Naive thymus-derived CD4-positive, alpha-beta T cell (primary cell): Measurements from ENCODE around the gene CTR9. TPM values are rescaled to one million over a fixed set of nuclear protein-coding genes. Genes with fewer than 3 reads are reported as not detected.

Experiments used
- polyA plus RNA-seq, 2 donors: library from polyadenylated mRNA; unstranded; fragments of 300-500 nt; fragmentation: Illumina TruSeq; gene quantifications; one replicate each; pipeline ENCODE4 v1.2.3, GENCODE V29; 2021
- total RNA-seq, 6 experiments: library from RNA in 5 of 6; stranded (reverse) in 5 of 6; gene quantifications; 1 replicate in 5 of 6; 2 replicates in 1 of 6; pipeline ENCODE4 v1.2.3 and lab custom pipeline; 2021 to 2026

CTR9 gene
- total and polyA plus RNA-seq, 7 experiments from 2014 or later, result 23.8 to 70.3 (median 51.7) TPM

Other genes starting within 250 kb of the CTR9 start
- 10 to 100 TPM; 11.9 to 22.7 (median 17.3) TPM for gene RNF141, start 210.1 kb upstream of the CTR9 start, total RNA-seq
- gene RNF141, start 210.1 kb upstream of the CTR9 start, polyA plus RNA-seq, result 10 to 100 TPM; 15.5 to 26.6 TPM
- gene LYVE1, start 182.6 kb upstream of the CTR9 start, total RNA-seq, result not detected
- gene LYVE1, start 182.6 kb upstream of the CTR9 start, polyA plus RNA-seq, result not detected
- 1 to 10 TPM in 1 of 5 experiments, under 1 TPM in 1, not detected in 3; 0.11 to 1.4 TPM for gene IRAG1, start 57.5 kb upstream of the CTR9 start, total RNA-seq
- gene IRAG1, start 57.5 kb upstream of the CTR9 start, polyA plus RNA-seq, result not detected
- gene EIF4G2, start 57.7 kb downstream of the CTR9 start, total RNA-seq, result 100 to 1,000 TPM; 596 to 843 (median 720) TPM
- gene EIF4G2, start 57.7 kb downstream of the CTR9 start, polyA plus RNA-seq, result 100 to 1,000 TPM; 320 to 532 TPM
- gene ZBED5, start 106.8 kb downstream of the CTR9 start, total RNA-seq, result 100 to 1,000 TPM in 2 of 5 experiments, 10 to 100 TPM in 3; 56.7 to 146 (median 94.0) TPM
- 10 to 100 TPM; 18.3 to 19.6 TPM for gene ZBED5, start 106.8 kb downstream of the CTR9 start, polyA plus RNA-seq